GM19467 (cell line): Measurements from ENCODE around the gene EPB41L3.
"Not testable (repeated sequence)": the region's sequence is repeated elsewhere in the genome, so short reads cannot be mapped to it uniquely, and the experiment has no call there.

Experiments
- ATAC-seq: cut with Tn5 transposase; IDR thresholded peaks from one replicate; pipeline ENCODE4 v1.9.1; 2021; ENCODE audit warnings: mild to moderate bottlenecking, moderate library complexity; ENCODE audit not compliant: unreplicated experiment

The EPB41L3 gene

GRCh38 chr18:5543773-5544389, at the start of gene EPB41L3:
TSS of gene EPB41L3 (minus strand) at chr18:5543997. CDS start at chr18:5489183, 54,814 bp downstream.
- no peak for ATAC-seq

- ATAC-seq = no peak
Measured at GRCh38 chr18:5588529-5588928, 44.7 kb upstream of the EPB41L3 start.

GRCh38 chr18:5585653-5586052, 41.9 kb upstream of the EPB41L3 start:
- no peak for ATAC-seq

- no peak for ATAC-seq
Measured at GRCh38 chr18:5584746-5585417, 41.1 kb upstream of the EPB41L3 start.

GRCh38 chr18:5582849-5583681, 39.3 kb upstream of the EPB41L3 start:
- ATAC-seq = no peak

- no peak for ATAC-seq
Measured at GRCh38 chr18:5582076-5582475, 38.3 kb upstream of the EPB41L3 start.

- no peak for ATAC-seq
Measured at GRCh38 chr18:5574843-5575242, 31.0 kb upstream of the EPB41L3 start.

GRCh38 chr18:5571666-5572065, 27.9 kb upstream of the EPB41L3 start:
- no peak for ATAC-seq

GRCh38 chr18:5570613-5571012, 26.8 kb upstream of the EPB41L3 start:
- ATAC-seq = not testable (repeated sequence)

- ATAC-seq = no peak
Measured at GRCh38 chr18:5568416-5568815, 24.6 kb upstream of the EPB41L3 start.

- no peak for ATAC-seq
Measured at GRCh38 chr18:5558851-5559250, 15.1 kb upstream of the EPB41L3 start.

GRCh38 chr18:5556310-5556974, 12.6 kb upstream of the EPB41L3 start:
- no peak for ATAC-seq

GRCh38 chr18:5554629-5555028, 10.8 kb upstream of the EPB41L3 start:
- ATAC-seq = no peak

GRCh38 chr18:5546660-5547059, 2.9 kb upstream of the EPB41L3 start:
- ATAC-seq = no peak

- no peak for ATAC-seq
Measured at GRCh38 chr18:5543036-5543680, 639 bp downstream of the EPB41L3 start.

- ATAC-seq = no peak
Measured at GRCh38 chr18:5542515-5543035, 1.2 kb downstream of the EPB41L3 start.

GRCh38 chr18:5541644-5542043, 2.2 kb downstream of the EPB41L3 start:
- ATAC-seq = no peak

- no peak for ATAC-seq
Measured at GRCh38 chr18:5539391-5539790, 4.4 kb downstream of the EPB41L3 start.

GRCh38 chr18:5538544-5538943, 5.3 kb downstream of the EPB41L3 start:
- no peak for ATAC-seq

GRCh38 chr18:5537860-5538259, 5.9 kb downstream of the EPB41L3 start:
- ATAC-seq = no peak

- ATAC-seq = no peak
Measured at GRCh38 chr18:5534845-5535244, 9.0 kb downstream of the EPB41L3 start.
